OCI-LY7 (cell line): ENCODE measurements around the gene ADRB1. TPM values are rescaled to one million over a fixed set of nuclear protein-coding genes. Genes with fewer than 3 reads are reported as not detected.
A peak's percentile ranks its signal among the peaks of the same experiment; 100 is the strongest.

Experiments
- BruUV-seq: library from RNA; stranded (reverse); fragments of 400-500 nt; replicated peaks from 2 replicates; lab custom pipeline; 2021; lab: Mats Ljungman, UMichigan
- CTCF ChIA-PET: fragments of 300-600 bp; sonication (Branson Sonifier 250); formaldehyde crosslinking; loops from one replicate; lab custom pipeline; 2022; ENCODE audit warnings: antibody characterized with exemption; ENCODE audit not compliant: unreplicated experiment; lab: Charles Lee
- POLR2A ChIA-PET: fragments of 300-600 bp; sonication (Branson Sonifier 250); formaldehyde crosslinking; loops from one replicate; lab custom pipeline; 2022; ENCODE audit warnings: antibody characterized with exemption; lab: Charles Lee
- DNase-seq: peaks from one replicate; pipeline ENCODE4 v3.0.0-alpha.2; 2015; ENCODE audit warnings: low spot score
- H2AFZ ChIP-seq: fragments of 200-600 bp; sonication (generic), shearing (Covaris generic); 2 replicates; pipeline ENCODE4 v1.6.1; 2014; ENCODE audit warnings: mild to moderate bottlenecking, antibody characterized with exemption, low read length, moderate library complexity
- H3K27ac ChIP-seq: fragments of 200-600 bp; sonication (generic); 2 replicates; pipeline ENCODE4 v1.5.1; 2014; ENCODE audit warnings: mixed run types, low read depth, mild to moderate bottlenecking, moderate library complexity, low read length, inconsistent platforms; ENCODE audit not compliant: poor library complexity, severe bottlenecking
- H3K36me3 ChIP-seq: fragments of 200-600 bp; sonication (generic); 2 replicates; pipeline ENCODE4 v1.6.1; 2014; ENCODE audit warnings: mild to moderate bottlenecking, antibody characterized with exemption, low read length, moderate library complexity, mixed read lengths; ENCODE audit not compliant: insufficient read depth
- H3K4me1 ChIP-seq: fragments of 200-600 bp; sonication (generic); 2 replicates; pipeline ENCODE4 v1.5.1; 2014; ENCODE audit warnings: mild to moderate bottlenecking, low read length; ENCODE audit not compliant: insufficient read depth, poor library complexity, severe bottlenecking
- H3K4me2 ChIP-seq: fragments of 200-600 bp; sonication (generic); 2 replicates; pipeline ENCODE4 v1.6.1; 2014; ENCODE audit warnings: mild to moderate bottlenecking, low read length
- H3K4me3 ChIP-seq: fragments of 200-600 bp; sonication (generic); 2 replicates; pipeline ENCODE4 v1.5.1; 2014; ENCODE audit warnings: mild to moderate bottlenecking, low read depth, low read length; ENCODE audit not compliant: poor library complexity, severe bottlenecking
- H3K79me2 ChIP-seq: fragments of 200-600 bp; sonication (generic); 2 replicates; pipeline ENCODE4 v1.6.1; 2016; ENCODE audit warnings: low read depth, mild to moderate bottlenecking, low read length, moderate library complexity, mixed read lengths; ENCODE audit not compliant: insufficient read depth
- H3K9me2 ChIP-seq: fragments of 200-600 bp; sonication (generic); 2 replicates; pipeline ENCODE4 v1.6.1; 2016; ENCODE audit warnings: mild to moderate bottlenecking, low read length, mixed read lengths; ENCODE audit not compliant: insufficient read depth
- H3K9me3 ChIP-seq: fragments of 200-600 bp; sonication (generic); 2 replicates; pipeline ENCODE4 v1.6.1; 2014; ENCODE audit warnings: mild to moderate bottlenecking, mixed run types, low read length, mixed read lengths
- H4K20me1 ChIP-seq: fragments of 200-600 bp; sonication (generic); 2 replicates; pipeline ENCODE4 v1.6.1; 2014; ENCODE audit warnings: mild to moderate bottlenecking, antibody characterized with exemption, low read length, moderate library complexity, mixed read lengths; ENCODE audit not compliant: insufficient read depth
- EZH2phosphoT487 ChIP-seq: fragments of 200-600 bp; sonication (generic); IDR thresholded peaks from 2 replicates; pipeline ENCODE4 v1.6.1; 2018; ENCODE audit warnings: low read depth, borderline replicate concordance, mild to moderate bottlenecking, mixed run types, antibody characterized with exemption, low read length, moderate library complexity, mixed read lengths
- intact Hi-C: fragments of 100-400 bp; cut with micrococcal nuclease; formaldehyde crosslinking; loops from one replicate; pipeline ENCODE4 v1.10.0; 2022; ENCODE audit not compliant: unreplicated experiment
- total RNA-seq, 2 experiments: library from RNA; depleted of rRNA in 1 of 2; stranded (reverse); fragments of >200 nt in 1 of 2; shearing (Covaris generic) in 1 of 2; gene quantifications; 2 replicates each; pipeline ENCODE4 v1.2.3, GENCODE V29; 2014 to 2022
- TF ChIP-seq, protein P1 (sequence below): fragments of 200-600 bp; sonication (generic); conservative IDR thresholded peaks from 2 replicates; pipeline ENCODE4 v1.5.1; 2014; ENCODE audit warnings: mild to moderate bottlenecking, antibody characterized with exemption, low read length, moderate library complexity, mixed read lengths

Gene ADRB1
- total RNA-seq, 2 experiments from 2014 or later = 1.3 to 2.0 TPM

DNA sequence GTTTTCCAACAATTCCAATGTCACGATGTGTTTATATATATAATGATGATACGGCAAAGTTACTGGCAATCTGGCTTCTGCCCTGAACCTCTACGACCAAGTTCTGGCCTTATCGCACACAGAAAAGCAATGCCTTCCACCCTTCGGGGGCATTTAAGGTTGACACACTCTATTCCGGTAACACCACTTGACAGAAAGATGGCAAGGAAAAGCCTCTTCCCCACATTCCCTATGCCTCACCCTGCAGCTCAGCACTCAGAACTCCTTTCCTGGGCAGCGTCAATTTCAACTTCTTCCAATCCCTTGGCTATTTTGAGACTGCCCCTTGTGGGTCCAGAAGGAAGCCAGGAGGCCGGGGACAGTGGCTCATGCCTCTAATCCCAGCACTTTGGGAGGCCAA is 2.5 kb upstream of the ADRB1 start:
- DNase-seq = no peak
- Histone ChIP-seq H3K4me2 (no peak overlapping the region), H2AFZ (no peak overlapping the region), H3K9me2 (no peaks in the 10 kb centered on the region), H3K36me3 (no peaks in the 10 kb centered on the region), H3K27ac (no peak overlapping the region), H3K4me3 (no peak overlapping the region), H3K4me1 (peaks cover 8% of the 10 kb centered on the region), H3K9me3 (no peaks in the 10 kb centered on the region), H4K20me1 (no peaks in the 10 kb centered on the region), H3K79me2 (no peaks in the 10 kb centered on the region)
- ChIA-PET CTCF (no interaction called here), POLR2A (interaction anchor here (0.6 kb wide), 1 partner anchor 48 kb away, joined by 4 read pairs; no protein-coding TSS in a partner anchor)
- BruUV-seq = no TSS peak
- intact Hi-C loops = no loop called here
- TF ChIP-seq, protein P1, sequence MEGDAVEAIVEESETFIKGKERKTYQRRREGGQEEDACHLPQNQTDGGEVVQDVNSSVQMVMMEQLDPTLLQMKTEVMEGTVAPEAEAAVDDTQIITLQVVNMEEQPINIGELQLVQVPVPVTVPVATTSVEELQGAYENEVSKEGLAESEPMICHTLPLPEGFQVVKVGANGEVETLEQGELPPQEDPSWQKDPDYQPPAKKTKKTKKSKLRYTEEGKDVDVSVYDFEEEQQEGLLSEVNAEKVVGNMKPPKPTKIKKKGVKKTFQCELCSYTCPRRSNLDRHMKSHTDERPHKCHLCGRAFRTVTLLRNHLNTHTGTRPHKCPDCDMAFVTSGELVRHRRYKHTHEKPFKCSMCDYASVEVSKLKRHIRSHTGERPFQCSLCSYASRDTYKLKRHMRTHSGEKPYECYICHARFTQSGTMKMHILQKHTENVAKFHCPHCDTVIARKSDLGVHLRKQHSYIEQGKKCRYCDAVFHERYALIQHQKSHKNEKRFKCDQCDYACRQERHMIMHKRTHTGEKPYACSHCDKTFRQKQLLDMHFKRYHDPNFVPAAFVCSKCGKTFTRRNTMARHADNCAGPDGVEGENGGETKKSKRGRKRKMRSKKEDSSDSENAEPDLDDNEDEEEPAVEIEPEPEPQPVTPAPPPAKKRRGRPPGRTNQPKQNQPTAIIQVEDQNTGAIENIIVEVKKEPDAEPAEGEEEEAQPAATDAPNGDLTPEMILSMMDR = no peak
- no peak for TF ChIP-seq EZH2phosphoT487

DNA sequence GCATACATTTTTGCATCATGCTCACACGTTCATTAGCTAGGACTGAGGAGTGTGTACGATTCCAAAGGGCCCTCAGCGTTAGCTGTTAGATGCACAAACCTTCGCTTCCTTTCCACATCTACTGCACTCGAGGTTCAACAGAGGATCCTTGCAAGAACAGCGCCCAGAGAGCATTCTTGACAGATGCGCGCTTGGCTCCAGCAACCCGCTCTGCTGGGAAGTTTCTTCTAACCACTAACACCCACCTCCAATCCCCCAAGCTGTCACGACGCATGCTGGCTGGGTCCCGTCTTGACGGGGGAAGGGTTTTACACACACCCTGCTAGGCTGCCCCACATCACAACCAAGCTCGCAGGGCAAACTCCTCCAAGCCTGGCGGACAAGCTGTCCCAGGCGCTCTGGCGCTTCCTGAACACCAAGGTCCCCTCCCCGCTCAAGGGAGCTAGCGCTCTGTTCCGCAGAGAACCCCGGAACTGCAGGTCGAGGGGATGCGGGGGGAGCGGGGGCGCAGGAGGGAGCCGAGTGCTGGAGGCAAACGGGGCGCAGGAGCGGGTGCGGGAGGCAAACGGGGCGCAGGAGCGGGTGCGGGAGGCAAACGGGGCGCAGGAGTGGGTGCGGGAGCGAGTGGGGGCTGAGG is 653 bp upstream of the ADRB1 start:
- BruUV-seq = no TSS peak
- peak overlapping the region; percentile 72 for H3K4me3 ChIP-seq
- peak overlapping the region; percentile 84 for H2AFZ ChIP-seq
- H3K9me3 ChIP-seq = no peaks in the 10 kb centered on the region
- POLR2A ChIA-PET = interaction anchor here (0.6 to 2.2 kb wide), 16 partner anchors 9 to 360 kb away, joined by 3 to 9 read pairs (median 5); no protein-coding TSS in a partner anchor
- intact Hi-C loops = loop anchor here (1.0 to 2.0 kb wide), 3 partner anchors 53 to 82 kb away; no protein-coding TSS in a partner anchor
- peaks cover 8% of the 10 kb centered on the region for H3K4me1 ChIP-seq
- CTCF ChIA-PET = interaction anchor here (0.7 to 1.2 kb wide), 3 partner anchors 12 to 911 kb away, joined by 3 read pairs; no protein-coding TSS in a partner anchor
- H3K36me3 ChIP-seq = no peaks in the 10 kb centered on the region
- H3K9me2 ChIP-seq = no peaks in the 10 kb centered on the region
- H3K27ac ChIP-seq = no peak overlapping the region
- H3K79me2 ChIP-seq = no peaks in the 10 kb centered on the region
- TF ChIP-seq, protein P1 = no peak
- TF ChIP-seq EZH2phosphoT487 = no peak
- DNase-seq = peak; percentile 72
- no peaks in the 10 kb centered on the region for H4K20me1 ChIP-seq
- H3K4me2 ChIP-seq = peak overlapping the region; percentile 75
